GM12878 (cell line): Measurements from ENCODE around the gene ROBO4. TPM values are rescaled to one million over a fixed set of nuclear protein-coding genes. Genes with fewer than 3 reads are reported as not detected.

Experiments used
- ATAC-seq: fragments of 200-7000 bp; cut with Tn5 transposase; 3 replicates; pipeline ENCODE4 v1.9.1; 2020; ENCODE audit warnings: mild to moderate bottlenecking, moderate library complexity
- BruUV-seq: library from RNA; stranded (reverse); fragments of 400-500 nt; replicated peaks from 2 replicates; lab custom pipeline; 2021; lab: Mats Ljungman, UMichigan
- CTCF ChIA-PET: fragments of 300-600 bp; sonication (Branson Sonifier 250); formaldehyde crosslinking; extraction: SDS; loops from one replicate; lab custom pipeline; 2021; ENCODE audit warnings: inconsistent platforms; lab: Yijun Ruan, JAX
- POLR2A ChIA-PET: fragments of 350-600 bp; formaldehyde crosslinking; extraction: SDS; loops from one replicate; lab custom pipeline; 2021; ENCODE audit warnings: inconsistent platforms; lab: Charles Lee
- RAD21 ChIA-PET: fragments of 300-600 bp; sonication (Branson Sonifier 250); formaldehyde crosslinking; loops from one replicate; lab custom pipeline; 2023; ENCODE audit warnings: antibody characterized with exemption; ENCODE audit not compliant: unreplicated experiment; lab: Charles Lee
- SMC1A ChIA-PET: fragments of 300-600 bp; sonication (Branson Sonifier 250); formaldehyde crosslinking; loops from one replicate; lab custom pipeline; 2023; ENCODE audit not compliant: unreplicated experiment, uncharacterized antibody; lab: Charles Lee
- DNase-seq: peaks from one replicate; pipeline ENCODE4 v3.0.0-alpha.2; 2011; ENCODE audit warnings: low read depth, low spot score
- FAIRE-seq: peaks from 3 replicates; lab custom pipeline; 2011; peaks lifted over from hg19 to GRCh38; lab: Jason Lieb, UNC
- H2AFZ ChIP-seq: 2 replicates; pipeline ENCODE4 v1.6.0; 2011; ENCODE audit warnings: low read depth, low read length, control low read depth; ENCODE audit not compliant: control insufficient read depth
- H3K27ac ChIP-seq: 2 replicates; pipeline ENCODE4 v1.5.1; 2011; ENCODE audit warnings: control low read depth; ENCODE audit not compliant: control insufficient read depth, insufficient read depth
- H3K27me3 ChIP-seq, 2 experiments: replicated peaks in 1 of 2; 2 replicates each; pipeline versions ENCODE4 v1.6.0 to v1.6.1; 2011; ENCODE audit warnings: low read length in 1 of 2; ENCODE audit not compliant: control insufficient read depth in 2 of 2, insufficient read depth in 2 of 2
- H3K36me3 ChIP-seq, 2 experiments: 2 replicates each; pipeline ENCODE4 v1.5.1; 2011; ENCODE audit warnings: low read length in 1 of 2; ENCODE audit not compliant: control insufficient read depth in 2 of 2, insufficient read depth in 2 of 2
- H3K4me1 ChIP-seq: 2 replicates; pipeline ENCODE4 v1.6.1; 2011; ENCODE audit warnings: mild to moderate bottlenecking, low read length, moderate library complexity, mixed read lengths; ENCODE audit not compliant: control insufficient read depth, insufficient read depth
- H3K4me2 ChIP-seq: 2 replicates; pipeline ENCODE4 v1.6.0; 2011; ENCODE audit warnings: control low read depth; ENCODE audit not compliant: control insufficient read depth, insufficient read depth
- H3K4me3 ChIP-seq: fragments of 200-600 bp; sonication (generic); 2 replicates; pipeline ENCODE4 v1.5.1; 2016
- H3K79me2 ChIP-seq: 2 replicates; pipeline ENCODE4 v1.6.0; 2011; ENCODE audit warnings: low read length; ENCODE audit not compliant: control insufficient read depth, insufficient read depth
- H3K9ac ChIP-seq: 2 replicates; pipeline ENCODE4 v1.8.0; 2011; ENCODE audit warnings: low read length, control low read depth, mixed read lengths; ENCODE audit not compliant: control insufficient read depth, insufficient read depth
- H3K9me3 ChIP-seq: replicated peaks from 3 replicates; pipeline ENCODE4 v1.5.1; 2011; ENCODE audit warnings: mild to moderate bottlenecking, low read length; ENCODE audit not compliant: control insufficient read depth, insufficient read depth
- H4K20me1 ChIP-seq: 2 replicates; pipeline ENCODE4 v1.6.0; 2011; ENCODE audit not compliant: control insufficient read depth, insufficient read depth
- ASH2L ChIP-seq: fragments of 300-600, 200-600 bp; sonication (generic); IDR thresholded peaks from 2 replicates; pipeline ENCODE4 v1.6.1; 2017; ENCODE audit warnings: low read depth, mild to moderate bottlenecking, borderline replicate concordance
- ATF3 ChIP-seq: IDR thresholded peaks from 2 replicates; pipeline ENCODE4 v1.6.1; 2011; ENCODE audit warnings: low read depth, mild to moderate bottlenecking, low read length, moderate library complexity, borderline replicate concordance; ENCODE audit errors: extremely low read depth
- CREB1 ChIP-seq: IDR thresholded peaks from 2 replicates; pipeline ENCODE4 v1.6.1; 2012; ENCODE audit warnings: low read depth, mild to moderate bottlenecking, inconsistent platforms
- ETV6 ChIP-seq, 2 experiments: fragments of 450-650 bp in 1 of 2; IDR thresholded peaks in 1 of 2; conservative IDR thresholded peaks in 1 of 2; 2 replicates each; pipeline ENCODE4 v1.6.1; 2014; ENCODE audit warnings: antibody characterized with exemption in 1 of 2, borderline replicate concordance in 1 of 2, low read depth in 1 of 2, mild to moderate bottlenecking in 1 of 2, moderate library complexity in 1 of 2
- MAX ChIP-seq: IDR thresholded peaks from 2 replicates; pipeline ENCODE4 v1.6.1; 2012; ENCODE audit warnings: low read depth, low read length, improper control_type of control experiment
- MYC ChIP-seq: IDR thresholded peaks from 2 replicates; pipeline ENCODE4 v1.6.1; 2011; ENCODE audit warnings: mild to moderate bottlenecking, low read length, moderate library complexity, inconsistent platforms; ENCODE audit not compliant: insufficient read depth, insufficient replicate concordance, insufficient read length, severe bottlenecking
- PAX5 ChIP-seq: IDR thresholded peaks from 2 replicates; pipeline ENCODE4 v1.6.1; 2011; ENCODE audit warnings: low read depth, low read length, borderline replicate concordance
- POLR2A ChIP-seq: IDR thresholded peaks from 2 replicates; pipeline ENCODE4 v1.6.1; 2011; ENCODE audit warnings: low read depth, mild to moderate bottlenecking, low read length
- TCF3 ChIP-seq: IDR thresholded peaks from 2 replicates; pipeline ENCODE4 v1.6.1; 2012; ENCODE audit warnings: low read depth, mild to moderate bottlenecking, low read length, borderline replicate concordance; ENCODE audit not compliant: insufficient read depth
- YY1 ChIP-seq: IDR thresholded peaks from 2 replicates; pipeline ENCODE4 v1.6.1; 2011; ENCODE audit warnings: low read depth, mild to moderate bottlenecking, low read length
- ZBTB11 ChIP-seq: fragments of 450-650 bp; formaldehyde crosslinking; IDR thresholded peaks from 2 replicates; pipeline ENCODE4 v1.5.0; 2022; ENCODE audit warnings: mild to moderate bottlenecking, missing genetic modification characterization
- ZNF274 ChIP-seq: IDR thresholded peaks from one replicate; pipeline ENCODE4 v1.8.0; 2011; ENCODE audit not compliant: insufficient read length, insufficient read depth
- ZNF384 ChIP-seq: IDR thresholded peaks from 2 replicates; pipeline ENCODE4 v1.6.1; 2012; ENCODE audit warnings: low read depth, mild to moderate bottlenecking, low read length, improper control_type of control experiment, borderline replicate concordance
- WGBS: methylation state at CpG from one replicate; pipeline ENCODE4 v1.1.6; 2016; ENCODE audit warnings: low lambda C conversion rate; ENCODE audit not compliant: insufficient replicate concordance, insufficient coverage; ENCODE audit errors: missing lambda C conversion rate; 5-methylcytosine and 5-hydroxymethylcytosine counted together
- in situ Hi-C: fragments of 300-500 bp; cut with MboI; formaldehyde crosslinking; loops from 9 replicates; pipeline ENCODE4 v1.14.3; 2018; ENCODE audit warnings: mixed read lengths
- intact Hi-C: fragments of 100-400 bp; cut with micrococcal nuclease; formaldehyde crosslinking; loops from one replicate; pipeline ENCODE4 v1.14.2; 2022; ENCODE audit not compliant: unreplicated experiment
- polyA plus RNA-seq, 11 experiments: library from polyadenylated mRNA; depleted of rRNA in 4 of 11; unstranded in 6 of 11; stranded (reverse) in 5 of 11; fragments of >200 nt; fragmentation: Nextera tagmentation in 4 of 11; fragmentation: Illumina TruSeq in 1 of 11; extraction: Ambion mirVana in 4 of 11; extraction: Trizol in 1 of 11; gene quantifications; 1 replicate in 1 of 11; 2 replicates in 10 of 11; pipeline versions ENCODE4 v1.2.1 to v1.2.3, GENCODE V29; 2011 to 2016; ENCODE audit warnings: inconsistent platforms in 2 of 11, missing spikeins in 2 of 11, low read depth in 1 of 11
- total RNA-seq, 4 experiments: library from RNA; depleted of rRNA in 3 of 4; stranded (reverse); fragments of >200 nt in 3 of 4; fragmentation: Illumina TruSeq in 1 of 4; extraction: Trizol in 1 of 4; gene quantifications; 2 replicates each; pipeline versions ENCODE4 v1.2.1 to v1.2.3, GENCODE V29; 2013 to 2021
- TF ChIP-seq, protein P1 (sequence below), 3 experiments: IDR thresholded peaks in 2 of 3; conservative IDR thresholded peaks in 1 of 3; 2 replicates each; pipeline ENCODE4 v1.5.1; 2011; ENCODE audit warnings: low read depth in 3 of 3, low read length in 3 of 3, mild to moderate bottlenecking in 3 of 3, control low read depth in 2 of 3, moderate library complexity in 2 of 3, inconsistent platforms in 1 of 3, mixed read lengths in 1 of 3; ENCODE audit not compliant: control insufficient read depth in 2 of 3, insufficient read depth in 1 of 3; ENCODE audit errors: extremely low read depth in 1 of 3
- TF ChIP-seq, protein P2 (sequence below): fragments of 450-650 bp; IDR thresholded peaks from 2 replicates; pipeline ENCODE4 v1.6.1; 2018; ENCODE audit warnings: mild to moderate bottlenecking, low read depth, moderate library complexity; ENCODE audit not compliant: partially characterized antibody

ROBO4 gene
- total and polyA plus RNA-seq, 10 of the 15 experiments (the other 5 are each of a cell fraction or from before 2014, with no cell fraction given) = not detected

- no peaks in the 10 kb centered on the region for H3K79me2 ChIP-seq
- H3K4me1 ChIP-seq = no peaks in the 10 kb centered on the region
- ChIA-PET CTCF (no interaction called here), RAD21 (no interaction called here), SMC1A (no interaction called here), POLR2A (interaction anchor here (0.7 to 1.2 kb wide), 2 partner anchors 10 to 293 kb away, joined by 4 to 6 read pairs; no protein-coding TSS in a partner anchor)
- intact Hi-C loops (no loop called here), in situ Hi-C loops (no loop called here)
- ATAC-seq (no peak), DNase-seq (no peak), FAIRE-seq (no peak)
- H4K20me1 ChIP-seq = no peaks in the 10 kb centered on the region
- no peak overlapping the region for H2AFZ ChIP-seq
- H3K36me3 ChIP-seq = no peaks in the 10 kb centered on the region
- no peak overlapping the region for H3K4me2 ChIP-seq
- no TSS peak for BruUV-seq
- no peak overlapping the region for H3K9ac ChIP-seq
- H3K27me3 ChIP-seq = no peaks in the 10 kb centered on the region; a peak in 1 of 4 replicates
- no peak overlapping the region for H3K27ac ChIP-seq
- no peak overlapping the region for H3K4me3 ChIP-seq
- 0% methylated on average over 1 of the region's 1 CpG for WGBS
- no peaks in the 10 kb centered on the region; the same call in 2 of the 3 replicates for H3K9me3 ChIP-seq
- TF ChIP-seq, protein P1, sequence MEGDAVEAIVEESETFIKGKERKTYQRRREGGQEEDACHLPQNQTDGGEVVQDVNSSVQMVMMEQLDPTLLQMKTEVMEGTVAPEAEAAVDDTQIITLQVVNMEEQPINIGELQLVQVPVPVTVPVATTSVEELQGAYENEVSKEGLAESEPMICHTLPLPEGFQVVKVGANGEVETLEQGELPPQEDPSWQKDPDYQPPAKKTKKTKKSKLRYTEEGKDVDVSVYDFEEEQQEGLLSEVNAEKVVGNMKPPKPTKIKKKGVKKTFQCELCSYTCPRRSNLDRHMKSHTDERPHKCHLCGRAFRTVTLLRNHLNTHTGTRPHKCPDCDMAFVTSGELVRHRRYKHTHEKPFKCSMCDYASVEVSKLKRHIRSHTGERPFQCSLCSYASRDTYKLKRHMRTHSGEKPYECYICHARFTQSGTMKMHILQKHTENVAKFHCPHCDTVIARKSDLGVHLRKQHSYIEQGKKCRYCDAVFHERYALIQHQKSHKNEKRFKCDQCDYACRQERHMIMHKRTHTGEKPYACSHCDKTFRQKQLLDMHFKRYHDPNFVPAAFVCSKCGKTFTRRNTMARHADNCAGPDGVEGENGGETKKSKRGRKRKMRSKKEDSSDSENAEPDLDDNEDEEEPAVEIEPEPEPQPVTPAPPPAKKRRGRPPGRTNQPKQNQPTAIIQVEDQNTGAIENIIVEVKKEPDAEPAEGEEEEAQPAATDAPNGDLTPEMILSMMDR (IDR thresholded peaks at IDR 0.05 in 2 of 3, conservative IDR thresholded peaks at IDR 0.05 in 1 of 3; ENCODE audit: control insufficient read depth in 2 of 3, extremely low read depth in 1 of 3, insufficient read depth in 1 of 3, low read depth in 3 of 3, low read length in 3 of 3) = no peak
- TF ChIP-seq MAX = no peak
- TF ChIP-seq MYC = no peak
- TF ChIP-seq POLR2A = no peak
- TF ChIP-seq ETV6 (conservative IDR thresholded peaks at IDR 0.05 in 1 of 2, IDR thresholded peaks at IDR 0.05 in 1 of 2; ENCODE audit: borderline replicate concordance in 1 of 2, low read depth in 1 of 2) = no peak
- no peak for TF ChIP-seq ZNF384
- no peak for TF ChIP-seq ASH2L
- TF ChIP-seq PAX5 = no peak
- TF ChIP-seq YY1 = no peak
- TF ChIP-seq CREB1 = no peak
- TF ChIP-seq ATF3 = no peak
- TF ChIP-seq, protein P2, sequence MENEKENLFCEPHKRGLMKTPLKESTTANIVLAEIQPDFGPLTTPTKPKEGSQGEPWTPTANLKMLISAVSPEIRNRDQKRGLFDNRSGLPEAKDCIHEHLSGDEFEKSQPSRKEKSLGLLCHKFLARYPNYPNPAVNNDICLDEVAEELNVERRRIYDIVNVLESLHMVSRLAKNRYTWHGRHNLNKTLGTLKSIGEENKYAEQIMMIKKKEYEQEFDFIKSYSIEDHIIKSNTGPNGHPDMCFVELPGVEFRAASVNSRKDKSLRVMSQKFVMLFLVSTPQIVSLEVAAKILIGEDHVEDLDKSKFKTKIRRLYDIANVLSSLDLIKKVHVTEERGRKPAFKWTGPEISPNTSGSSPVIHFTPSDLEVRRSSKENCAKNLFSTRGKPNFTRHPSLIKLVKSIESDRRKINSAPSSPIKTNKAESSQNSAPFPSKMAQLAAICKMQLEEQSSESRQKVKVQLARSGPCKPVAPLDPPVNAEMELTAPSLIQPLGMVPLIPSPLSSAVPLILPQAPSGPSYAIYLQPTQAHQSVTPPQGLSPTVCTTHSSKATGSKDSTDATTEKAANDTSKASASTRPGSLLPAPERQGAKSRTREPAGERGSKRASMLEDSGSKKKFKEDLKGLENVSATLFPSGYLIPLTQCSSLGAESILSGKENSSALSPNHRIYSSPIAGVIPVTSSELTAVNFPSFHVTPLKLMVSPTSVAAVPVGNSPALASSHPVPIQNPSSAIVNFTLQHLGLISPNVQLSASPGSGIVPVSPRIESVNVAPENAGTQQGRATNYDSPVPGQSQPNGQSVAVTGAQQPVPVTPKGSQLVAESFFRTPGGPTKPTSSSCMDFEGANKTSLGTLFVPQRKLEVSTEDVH = no peak
- no peak for TF ChIP-seq TCF3
- no peak for TF ChIP-seq ZNF274
- no peak for TF ChIP-seq ZBTB11 (CRISPR knock-in tag)
Observed at GRCh38 chr11:124943741-124944140, 46.1 kb upstream of the ROBO4 start.
